Epithelial cell of proximal tubule (primary cell): ENCODE measurements around the gene CHN2. TPM values are rescaled to one million over a fixed set of nuclear protein-coding genes. Genes with fewer than 3 reads are reported as not detected.
A peak's percentile ranks its signal among the peaks of the same experiment; 100 is the strongest.

Experiments
- DNase-seq: peaks from one replicate; pipeline ENCODE4 v3.0.0-alpha.2; 2011; ENCODE audit warnings: low read depth
- H3K4me3 ChIP-seq: 2 replicates; pipeline ENCODE4 v1.5.1; 2011; ENCODE audit warnings: low read depth, mild to moderate bottlenecking, low read length
- total RNA-seq: library from RNA; depleted of rRNA; stranded (reverse); fragments of >200 nt; gene quantifications from 2 replicates; pipeline ENCODE4 v1.2.3, GENCODE V29; 2015
- TF ChIP-seq, protein P1 (sequence below): conservative IDR thresholded peaks from 2 replicates; pipeline ENCODE4 v1.5.1; 2012; ENCODE audit warnings: low read depth, mild to moderate bottlenecking, low read length

Gene CHN2
- total RNA-seq, 1 donor from 2014 or later = 0.35 TPM

DNA sequence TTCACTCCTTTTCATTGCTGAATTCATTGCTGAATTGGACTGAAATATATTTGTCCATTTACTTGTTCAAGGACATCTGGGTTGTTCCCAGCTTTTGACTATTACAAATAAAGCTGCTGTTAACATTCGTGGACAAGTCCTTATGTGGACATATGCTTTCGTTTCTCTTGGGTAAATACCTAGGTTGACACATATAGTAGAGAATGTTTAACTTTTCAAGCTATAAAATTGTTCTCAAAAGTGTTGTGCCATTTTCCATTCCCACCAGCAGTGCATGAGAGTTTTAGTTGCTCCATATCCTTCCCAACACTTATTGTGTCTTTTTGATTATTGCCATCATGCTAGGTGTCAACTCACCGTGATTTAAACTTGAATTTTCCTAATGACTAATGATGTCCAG lies 30.7 kb upstream of the CHN2 start:
- no peak overlapping the region for H3K4me3 ChIP-seq
- no peak for DNase-seq
- TF ChIP-seq, protein P1, sequence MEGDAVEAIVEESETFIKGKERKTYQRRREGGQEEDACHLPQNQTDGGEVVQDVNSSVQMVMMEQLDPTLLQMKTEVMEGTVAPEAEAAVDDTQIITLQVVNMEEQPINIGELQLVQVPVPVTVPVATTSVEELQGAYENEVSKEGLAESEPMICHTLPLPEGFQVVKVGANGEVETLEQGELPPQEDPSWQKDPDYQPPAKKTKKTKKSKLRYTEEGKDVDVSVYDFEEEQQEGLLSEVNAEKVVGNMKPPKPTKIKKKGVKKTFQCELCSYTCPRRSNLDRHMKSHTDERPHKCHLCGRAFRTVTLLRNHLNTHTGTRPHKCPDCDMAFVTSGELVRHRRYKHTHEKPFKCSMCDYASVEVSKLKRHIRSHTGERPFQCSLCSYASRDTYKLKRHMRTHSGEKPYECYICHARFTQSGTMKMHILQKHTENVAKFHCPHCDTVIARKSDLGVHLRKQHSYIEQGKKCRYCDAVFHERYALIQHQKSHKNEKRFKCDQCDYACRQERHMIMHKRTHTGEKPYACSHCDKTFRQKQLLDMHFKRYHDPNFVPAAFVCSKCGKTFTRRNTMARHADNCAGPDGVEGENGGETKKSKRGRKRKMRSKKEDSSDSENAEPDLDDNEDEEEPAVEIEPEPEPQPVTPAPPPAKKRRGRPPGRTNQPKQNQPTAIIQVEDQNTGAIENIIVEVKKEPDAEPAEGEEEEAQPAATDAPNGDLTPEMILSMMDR = no peak

DNA sequence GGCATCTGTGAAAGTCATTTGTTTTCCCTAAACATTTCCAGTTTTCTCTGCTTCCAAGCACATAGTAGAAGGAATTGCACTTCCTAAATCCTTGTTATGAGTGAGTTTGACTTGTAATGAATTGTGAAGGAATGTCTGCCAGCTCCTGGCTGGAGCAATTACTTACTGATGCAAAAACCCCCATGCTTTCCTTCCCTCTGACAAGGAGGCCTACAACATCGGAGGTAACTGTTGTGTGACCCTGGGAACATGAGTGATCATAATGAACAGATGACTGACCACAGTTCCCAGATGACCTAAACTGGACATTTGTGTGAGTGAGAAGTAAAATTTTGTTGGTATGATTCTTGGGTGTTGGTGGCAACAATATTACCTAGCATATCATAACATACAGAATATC lies 26.9 kb upstream of the CHN2 start:
- no peak overlapping the region for H3K4me3 ChIP-seq
- DNase-seq = peak; percentile 65
- TF ChIP-seq, protein P1 = no peak

DNA sequence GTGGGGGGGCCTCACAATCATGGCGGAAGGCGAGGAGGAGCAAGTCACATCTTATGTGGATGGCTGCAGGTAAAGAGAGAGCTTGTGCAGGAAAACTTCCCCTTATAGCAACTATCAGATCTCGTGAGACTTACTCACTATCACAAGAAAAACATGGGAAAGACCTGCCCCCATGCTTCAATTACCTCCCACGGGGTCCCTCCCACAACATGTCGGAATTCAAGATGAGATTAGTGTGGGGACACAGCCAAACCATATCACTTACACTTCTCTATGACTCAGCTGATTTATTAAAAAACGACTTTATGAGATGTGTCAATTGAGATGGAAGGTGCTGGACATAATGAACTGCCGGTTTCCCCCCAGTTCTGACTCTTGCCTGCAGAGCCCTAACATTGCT lies 23.8 kb upstream of the CHN2 start:
- no peak overlapping the region for H3K4me3 ChIP-seq
- no peak for DNase-seq
- TF ChIP-seq, protein P1 = no peak

GRCh38 chr7:29173458-29173857 lies 21.1 kb upstream of the CHN2 start:
- TF ChIP-seq, protein P1 = no peak
- DNase-seq = no peak
- no peak overlapping the region for H3K4me3 ChIP-seq

DNA sequence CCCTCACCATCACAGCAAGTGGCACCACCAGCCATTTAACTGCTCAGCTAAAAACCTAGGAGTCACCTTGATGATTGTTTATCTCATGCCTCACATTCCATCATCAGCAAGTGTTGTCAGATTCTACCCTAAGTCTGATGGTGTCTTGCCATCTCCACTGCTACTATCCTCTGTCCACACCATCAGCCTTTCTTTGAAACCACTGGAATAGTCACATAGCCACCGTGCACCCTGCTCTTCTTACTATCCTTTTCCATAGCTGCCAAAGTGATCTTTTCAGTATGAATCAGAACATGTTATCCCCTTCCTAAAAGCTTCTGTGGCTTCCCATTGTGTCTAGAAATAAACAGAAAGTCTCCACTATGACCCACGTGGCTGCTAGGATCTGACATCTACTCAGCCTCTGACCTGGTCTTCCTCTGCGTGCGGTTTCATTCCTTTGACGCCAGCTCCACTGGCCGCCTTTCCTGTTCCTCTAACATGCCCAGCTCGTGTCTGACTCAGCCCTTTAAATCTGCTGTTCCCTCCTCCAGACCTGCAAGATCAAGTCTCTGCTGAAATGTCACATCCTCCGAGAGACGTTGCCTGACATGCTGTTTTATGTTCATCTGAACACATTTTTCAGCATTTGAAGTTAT lies 16.5 kb upstream of the CHN2 start:
- H3K4me3 ChIP-seq = no peak overlapping the region
- TF ChIP-seq, protein P1 = no peak
- no peak for DNase-seq

GRCh38 chr7:29179115-29179514 lies 15.5 kb upstream of the CHN2 start:
- no peak overlapping the region for H3K4me3 ChIP-seq
- TF ChIP-seq, protein P1 = no peak
- no peak for DNase-seq

DNA sequence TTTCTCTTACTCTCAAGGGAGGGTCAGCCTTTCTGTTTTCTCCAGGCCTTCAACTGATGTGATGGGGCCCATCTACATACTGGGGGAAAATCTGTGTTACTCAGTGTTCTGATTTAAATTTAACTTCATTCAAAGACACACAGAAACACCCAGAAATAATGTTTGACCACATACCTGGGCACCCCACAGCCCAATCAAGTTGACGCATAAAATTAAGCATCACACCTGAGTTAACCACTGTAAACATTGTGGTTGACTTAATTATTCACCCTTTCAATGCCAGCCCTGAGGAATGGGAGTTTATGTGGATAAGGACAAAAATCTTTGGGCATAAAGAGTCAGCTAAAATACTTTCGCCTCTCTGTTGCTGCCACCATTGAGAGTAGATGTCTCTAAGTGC lies 10.0 kb upstream of the CHN2 start:
- TF ChIP-seq, protein P1 = no peak
- no peak for DNase-seq
- H3K4me3 ChIP-seq = no peak overlapping the region
